Right ventricle myocardium superior (tissue), 1 donor: ENCODE results near the gene TPPP. TPM values are rescaled to one million over a fixed set of nuclear protein-coding genes. Genes with fewer than 3 reads are reported as not detected.

Experiments
- ATAC-seq: fragments of 200-7000 bp; cut with Tn5 transposase; one replicate; pipeline ENCODE4 v1.9.1; 2020; ENCODE audit warnings: mild to moderate bottlenecking; ENCODE audit not compliant: poor library complexity
- DNase-seq: peaks from one replicate; pipeline ENCODE4 v3.0.0-alpha.2; 2020
- intact Hi-C: fragments of 100-400 bp; cut with DNase I; formaldehyde crosslinking; loops from one replicate; pipeline ENCODE4 v1.11.2; 2022
- total RNA-seq: library from RNA; stranded (reverse); fragmentation: NEBNext Ultra II Directional; extraction: Animal tissue kit (Norgen Biotek cat#: 25700); gene quantifications from one replicate; pipeline ENCODE4 v1.2.1, GENCODE V29; 2021
- donor health status: DM: no; HTN: yes; CAD: no; lungs with severe emphysema.

TPPP gene
- total RNA-seq, 1 donor from 2014 or later = 39.7 TPM

DNA sequence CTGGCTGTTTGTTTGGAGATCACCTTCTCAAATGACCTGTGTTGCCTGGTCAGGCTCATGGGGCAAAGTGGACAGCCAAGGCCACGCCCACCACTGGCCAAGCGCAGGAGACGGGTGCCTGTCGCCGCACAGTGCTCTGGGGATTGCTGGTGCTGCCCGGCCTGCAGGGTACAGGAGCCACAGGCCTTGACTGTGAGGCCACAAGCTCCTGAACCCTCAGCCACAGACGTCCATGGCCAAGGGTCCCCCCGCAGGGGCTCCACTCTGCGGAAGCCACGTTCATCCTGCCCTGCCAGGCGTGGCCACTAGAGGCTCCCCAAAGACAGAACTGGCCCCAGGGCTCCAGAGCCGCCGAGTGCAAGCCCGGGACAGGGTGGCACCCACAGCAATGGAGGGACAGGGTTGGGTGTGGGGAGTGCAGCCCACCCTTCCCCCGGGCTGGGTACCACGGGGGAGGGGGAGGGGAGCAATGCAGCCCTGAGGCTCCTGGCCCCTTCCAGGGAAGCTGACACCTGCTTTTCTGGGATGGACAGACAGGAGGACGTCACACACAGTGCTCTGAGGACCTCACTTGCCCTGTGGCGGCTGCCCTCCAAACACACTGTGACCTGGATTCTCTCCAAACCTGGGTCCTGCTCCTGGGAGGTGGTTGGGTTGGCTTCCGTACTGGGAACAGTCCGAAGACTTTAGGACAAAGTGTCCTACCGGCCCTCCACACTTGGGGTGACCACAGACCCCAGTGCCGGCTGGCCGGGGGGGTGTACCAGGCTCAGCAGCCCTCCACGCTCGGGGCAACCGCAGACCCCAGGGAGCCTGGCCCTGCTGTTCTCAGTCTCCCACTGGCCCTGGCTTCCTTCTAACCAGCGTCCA lies 21.5 kb downstream of the TPPP start:
- ATAC-seq (peak; percentile 69), DNase-seq (peak; percentile 86)
- intact Hi-C loops = loop anchor here (2.0 kb wide), 1 partner anchor 233 kb away; no protein-coding TSS in a partner anchor

DNA sequence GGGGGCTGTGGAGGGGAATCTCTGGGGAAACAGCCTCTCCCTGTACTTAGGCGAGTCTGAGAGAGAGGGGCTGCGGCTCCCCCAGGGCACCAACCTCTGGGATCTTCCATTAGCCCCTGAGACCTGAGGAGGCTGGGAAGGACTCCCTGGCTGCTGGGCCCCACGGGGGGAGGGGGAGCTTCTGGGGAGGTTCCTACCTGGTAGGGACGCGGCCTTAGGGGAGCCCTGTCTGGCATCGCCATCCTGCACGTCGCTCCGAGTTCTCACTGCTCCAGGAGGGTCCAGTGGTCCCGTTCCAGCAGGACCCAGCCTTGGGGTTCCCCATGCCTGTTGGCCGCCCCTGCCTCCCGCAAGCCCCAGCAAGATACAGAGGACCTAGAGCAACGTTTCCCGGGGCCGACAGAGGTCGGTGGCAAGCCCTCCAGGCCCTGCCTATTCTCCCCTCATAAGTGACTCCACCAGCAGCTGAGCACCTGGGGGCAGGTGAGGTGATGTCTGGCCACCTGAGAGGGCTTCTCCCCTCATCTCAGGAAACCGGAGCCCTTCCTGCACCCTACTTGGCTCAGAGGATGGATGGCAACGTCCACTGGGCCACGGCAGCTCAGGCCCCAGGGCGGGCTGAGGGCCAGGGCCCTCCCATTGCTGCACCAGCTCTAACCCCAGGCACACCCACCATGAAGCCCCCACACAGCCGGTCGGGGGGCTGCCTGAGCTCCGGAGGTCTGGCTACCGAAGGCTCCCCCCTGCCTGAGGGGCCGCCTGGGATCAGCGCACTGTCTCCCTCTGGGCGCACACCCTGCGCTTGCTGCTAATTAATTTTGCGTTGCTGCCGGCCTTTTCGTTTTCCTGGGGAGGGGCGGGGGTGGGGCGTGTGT lies 22.5 kb downstream of the TPPP start:
- ATAC-seq (no peak), DNase-seq (peak; percentile 39)
- intact Hi-C loops = no loop called here

DNA sequence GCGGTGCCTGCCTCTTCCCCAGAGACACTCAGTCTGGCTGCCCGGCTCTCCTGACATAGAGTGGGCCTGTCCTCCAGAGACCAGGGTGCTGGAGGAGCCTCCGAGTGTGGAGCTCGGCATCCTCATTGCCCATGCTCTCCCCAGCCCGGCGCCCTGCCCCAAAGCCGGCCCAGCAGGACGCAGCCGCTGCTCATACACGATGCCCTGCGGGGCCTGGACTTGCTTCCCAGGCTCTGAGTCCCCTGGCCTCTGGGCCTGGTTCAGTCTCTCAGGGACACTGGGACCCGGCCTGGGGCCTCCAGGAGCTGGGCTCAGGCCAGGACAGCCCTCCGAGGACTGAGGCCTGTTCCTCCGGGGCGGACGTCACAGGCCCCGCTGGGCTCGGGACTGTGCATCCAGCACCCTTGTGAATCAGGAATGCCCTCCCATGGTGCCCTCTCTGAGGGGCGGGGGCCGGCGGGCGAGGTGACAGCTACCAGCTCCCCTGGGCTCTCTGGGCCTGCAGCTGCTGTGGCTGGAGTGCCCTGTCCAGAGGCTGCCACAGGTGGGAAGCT lies 23.2 kb downstream of the TPPP start:
- DNase-seq (peak; percentile 42), ATAC-seq (no peak)
- intact Hi-C loops = no loop called here

DNA sequence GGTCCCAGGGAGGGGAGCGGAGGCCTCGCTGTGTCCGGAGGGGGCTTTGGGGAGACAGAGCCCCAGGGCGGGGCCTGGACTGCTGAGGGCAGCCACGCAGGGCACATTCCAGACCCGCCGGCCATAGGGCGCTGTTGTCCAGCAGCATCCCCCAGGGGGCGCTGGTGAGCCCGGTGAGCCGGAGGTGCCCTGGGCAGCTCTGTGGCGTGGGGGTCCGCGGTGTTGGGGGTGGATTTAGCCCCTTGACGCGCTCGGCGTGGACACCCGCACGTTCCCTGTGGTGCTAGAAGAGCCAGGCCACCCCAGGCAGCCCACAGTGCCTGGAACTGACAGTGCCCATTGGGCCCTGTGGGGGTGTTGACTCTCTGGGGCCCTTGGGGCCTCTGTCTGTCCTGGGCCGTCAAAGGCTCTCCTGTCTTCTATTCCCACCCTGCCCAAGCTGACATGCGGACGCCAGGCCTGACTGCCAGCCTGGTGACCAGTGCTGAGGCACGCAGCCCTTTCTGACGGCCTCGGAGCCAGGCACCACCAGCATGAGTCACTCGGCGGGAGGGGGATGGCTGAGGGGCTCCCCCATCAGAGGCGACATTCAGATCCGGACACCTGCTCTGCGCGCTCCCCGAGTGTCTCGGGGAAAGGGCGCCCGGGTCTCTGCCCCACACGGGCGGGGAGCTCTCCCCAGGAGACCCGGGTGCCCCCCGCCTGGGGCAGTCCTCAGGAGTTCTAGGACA lies 23.9 kb downstream of the TPPP start:
- intact Hi-C loops = no loop called here
- ATAC-seq (no peak), DNase-seq (peak; percentile 43)

GRCh38 chr5:668283-668995 lies 24.7 kb downstream of the TPPP start:
- ATAC-seq = no peak
- peak; percentile 34 for DNase-seq
- intact Hi-C loops = no loop called here

GRCh38 chr5:666816-667498 lies 26.2 kb downstream of the TPPP start:
- DNase-seq (peak; percentile 23), ATAC-seq (no peak)
- intact Hi-C loops = no loop called here

GRCh38 chr5:665956-666711 lies 27.0 kb downstream of the TPPP start:
- ATAC-seq (no peak), DNase-seq (peak; percentile 40)
- intact Hi-C loops = no loop called here

DNA sequence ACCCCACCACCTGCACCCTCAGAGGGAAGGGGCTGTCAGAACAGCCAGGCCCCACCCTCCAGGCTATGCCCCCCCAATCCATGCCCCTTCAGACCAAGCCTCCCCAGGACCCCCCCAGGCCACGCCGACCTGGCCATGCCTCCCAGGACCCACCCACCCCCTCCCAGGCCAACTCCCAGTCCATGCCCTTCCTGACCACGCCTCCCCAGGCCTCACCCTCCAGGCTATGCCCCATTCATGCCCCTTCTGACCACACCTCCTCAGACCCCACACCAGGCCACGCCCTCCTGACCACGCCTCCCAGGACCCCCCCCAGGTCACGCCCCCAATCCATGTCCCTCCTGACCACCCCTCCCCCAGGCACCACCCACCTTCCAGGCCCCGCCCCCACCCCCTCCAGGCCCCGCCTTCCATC lies 27.6 kb downstream of the TPPP start:
- DNase-seq (peak; percentile 17), ATAC-seq (no peak)
- intact Hi-C loops = no loop called here

GRCh38 chr5:664994-665360 lies 28.2 kb downstream of the TPPP start:
- intact Hi-C loops = no loop called here
- ATAC-seq (no peak), DNase-seq (peak; percentile 42)

- intact Hi-C loops = no loop called here
Observed at GRCh38 chr5:664343-664993, 28.7 kb downstream of the TPPP start.

DNA sequence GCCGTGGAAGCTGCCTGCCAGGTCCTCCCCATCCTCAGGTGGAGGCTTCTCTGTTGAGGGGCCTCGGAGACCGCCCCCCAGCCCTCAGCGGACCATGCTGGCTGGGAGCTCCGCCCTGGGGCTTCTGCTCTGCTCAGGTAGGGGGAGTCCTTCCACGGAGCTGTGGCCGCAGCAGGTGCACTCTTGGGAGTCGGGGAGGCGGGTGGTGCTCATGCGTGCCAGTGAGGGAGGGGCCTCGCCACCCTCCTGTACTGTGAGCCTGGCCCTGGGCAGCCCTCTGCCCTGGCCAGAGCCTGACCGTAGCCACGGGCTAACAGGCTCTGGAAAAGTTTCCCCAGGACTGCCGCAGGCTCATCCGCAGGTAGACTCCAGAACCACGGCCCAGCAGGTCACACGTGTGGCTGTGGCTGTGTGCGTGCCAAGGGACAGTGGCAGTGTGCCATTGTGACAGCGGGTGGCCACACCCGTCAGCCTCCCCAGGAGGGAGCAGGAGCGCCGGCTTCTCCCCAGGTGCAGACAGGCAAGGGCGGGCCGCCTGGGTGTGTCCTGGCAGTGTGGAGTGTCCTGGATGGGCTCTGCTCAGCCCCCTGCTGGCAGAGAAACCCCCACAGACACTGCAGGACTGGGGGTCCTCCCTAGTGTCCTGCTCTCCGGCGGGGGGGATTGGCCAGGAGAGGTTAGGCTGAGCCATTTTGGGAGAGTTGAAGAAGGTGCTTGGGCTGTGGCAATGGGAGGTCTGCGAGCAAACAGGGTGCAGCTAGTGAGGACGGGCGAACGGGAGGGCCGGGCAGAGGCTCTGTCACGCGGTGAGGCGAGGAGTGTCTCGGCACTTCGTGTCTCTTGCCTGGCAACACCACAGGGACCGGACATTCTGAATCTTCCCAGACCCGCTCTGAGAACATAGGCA lies 29.5 kb downstream of the TPPP start:
- ATAC-seq = peak; percentile 19

More at GRCh38 chr5:664343-664993, 28.7 kb downstream of the TPPP start:
- no peak for ATAC-seq
- DNase-seq = peak; percentile 30

DNA sequence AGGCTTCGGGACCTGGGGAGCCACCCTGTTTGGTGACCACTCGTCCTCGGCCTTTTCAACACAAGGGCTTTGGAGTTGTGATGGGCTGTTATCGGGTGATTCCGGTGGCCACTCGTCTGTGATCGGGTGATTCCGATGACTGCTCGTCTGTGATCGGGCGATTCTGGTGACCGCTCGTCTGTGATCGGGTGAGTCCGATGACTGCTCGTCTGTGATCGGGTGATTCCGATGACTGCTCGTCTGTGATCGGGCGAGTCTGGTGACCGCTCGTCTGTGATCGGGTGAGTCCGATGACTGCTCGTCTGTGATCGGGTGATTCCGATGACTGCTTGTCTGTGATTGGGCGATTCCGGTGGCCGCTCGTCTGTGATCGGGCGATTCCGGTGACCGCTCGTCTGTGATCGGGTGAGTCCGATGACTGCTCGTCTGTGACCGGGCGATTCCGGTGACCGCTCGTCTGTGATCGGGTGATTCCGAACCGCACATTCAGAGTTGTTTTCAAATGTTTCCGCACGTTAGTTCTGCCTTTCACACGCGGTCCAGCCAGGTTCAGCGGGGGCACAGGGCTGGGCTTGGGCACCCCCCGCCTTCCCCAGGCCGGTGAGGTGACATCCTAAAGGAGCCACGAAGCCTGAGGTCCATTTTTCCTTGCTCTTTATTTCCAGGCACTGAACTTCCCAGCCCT lies 30.3 kb downstream of the TPPP start:
- peak; percentile 34 for DNase-seq
- intact Hi-C loops = no loop called here
- ATAC-seq = no peak

More for the DNA sequence above, 29.5 kb downstream of the TPPP start:
- intact Hi-C loops = no loop called here
- DNase-seq = peak; percentile 47

DNA sequence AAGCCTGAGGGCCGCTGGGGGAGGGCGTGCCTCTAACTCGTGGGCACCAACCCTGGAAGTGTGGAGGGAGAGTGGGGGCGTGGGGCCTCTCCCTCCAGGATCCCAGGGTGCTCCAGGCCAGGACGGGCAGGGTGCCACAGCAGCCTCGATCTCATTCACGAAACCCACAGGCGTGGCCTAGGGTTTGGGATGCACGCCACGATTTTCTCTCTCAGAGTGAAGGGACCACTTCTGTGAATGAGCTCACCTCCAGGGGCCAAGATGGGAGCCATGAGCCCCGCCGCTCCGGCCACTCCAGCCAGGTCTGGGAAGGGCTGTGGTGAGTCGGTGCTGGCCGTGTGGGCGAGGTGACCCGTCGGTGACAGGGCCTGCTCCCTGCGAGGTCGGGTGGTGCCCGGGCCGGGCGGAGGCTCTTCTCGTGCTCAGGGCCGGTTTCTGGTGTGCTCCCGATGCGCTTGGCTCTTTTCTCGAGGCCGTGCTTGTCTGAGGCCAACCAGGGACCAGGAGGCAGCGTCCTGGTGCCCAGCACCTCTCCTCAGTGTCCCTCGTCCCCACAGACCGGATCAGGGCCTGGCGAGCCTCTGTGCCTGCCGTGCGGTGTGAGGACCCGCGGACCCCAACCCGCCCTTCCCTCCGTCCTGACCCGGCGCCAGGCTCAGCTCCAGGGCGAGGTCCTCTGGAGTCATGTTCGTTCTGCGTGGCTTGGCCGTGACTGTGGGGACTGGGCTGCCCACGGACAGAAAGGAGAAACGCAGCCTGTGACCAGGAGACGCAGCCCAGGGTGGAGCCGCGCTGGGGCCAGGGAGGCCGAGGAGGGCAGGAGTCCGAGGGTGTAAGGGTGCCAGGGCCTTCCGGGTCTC lies 31.0 kb downstream of the TPPP start:
- intact Hi-C loops = no loop called here
- ATAC-seq (no peak), DNase-seq (peak; percentile 38)

GRCh38 chr5:660491-661030 lies 32.6 kb downstream of the TPPP start:
- intact Hi-C loops = no loop called here
- DNase-seq = peak; percentile 25
- ATAC-seq = no peak
